Measurements from ENCODE around the gene ZSWIM3.

DNA sequence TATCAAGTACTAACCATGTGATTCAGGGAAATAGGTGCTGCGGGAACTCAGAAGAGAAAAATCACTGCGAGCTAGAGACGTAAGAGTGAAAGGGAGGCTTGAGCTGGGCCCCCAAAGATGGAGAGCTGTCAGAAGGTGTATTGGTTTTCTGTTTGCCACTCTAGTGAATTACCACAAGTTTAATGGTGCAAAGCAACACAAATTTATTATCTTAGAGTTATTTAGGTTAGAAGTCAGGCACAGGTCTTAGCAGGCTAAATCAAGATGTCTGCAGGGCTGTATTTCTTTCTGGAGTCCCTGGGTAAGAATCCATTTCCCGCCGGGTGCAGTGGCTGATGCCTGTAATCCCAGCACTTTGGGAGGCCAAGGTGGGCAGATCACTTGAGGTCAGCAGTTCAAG lies 2.5 kb downstream of the ZSWIM3 start:
- TF ChIP-seq POLR2AphosphoS5 (IDR thresholded peaks at IDR 0.05): no peak
- no peak for TF ChIP-seq POLR2A (IDR thresholded peaks at IDR 0.05)

Data from upper lobe of left lung (tissue), 4 donors.